Peyer's patch (tissue), 4 donors: ENCODE results near the gene PHF11.

Experiments
- CTCF ChIP-seq, 6 experiments: fragments of 450-650 bp in 4 of 6; fragments of 200-600 bp in 2 of 6; sonication (generic) in 1 of 6; IDR thresholded peaks; one replicate each; pipeline ENCODE4 v1.5.1; 2017 to 2019; ENCODE audit warnings: antibody characterized with exemption in 6 of 6, mild to moderate bottlenecking in 3 of 6, moderate library complexity in 1 of 6
- POLR2A ChIP-seq, 2 donors: fragments of 450-650 bp; IDR thresholded peaks; one replicate each; pipeline ENCODE4 v1.5.1; 2017; ENCODE audit warnings: antibody characterized with exemption in 2 of 2, mild to moderate bottlenecking in 2 of 2, moderate library complexity in 2 of 2

GRCh38 chr13:49494645-49495044 is 1.1 kb upstream of the PHF11 start:
- TF ChIP-seq CTCF (IDR thresholded peaks at IDR 0.05) (no peak), POLR2A (IDR thresholded peaks at IDR 0.05) (no peak)
